Fibroblast of mammary gland (primary cell): Measurements from ENCODE around the gene SLC15A3.

Source experiments
- DNase-seq: peaks from one replicate; pipeline ENCODE4 v3.0.0-alpha.2; 2010; ENCODE audit warnings: low read depth
- H3K4me3 ChIP-seq: 2 replicates; pipeline ENCODE4 v1.5.1; 2011; ENCODE audit warnings: low read depth, mild to moderate bottlenecking, low read length, moderate library complexity; ENCODE audit not compliant: control insufficient read depth
- CTCF ChIP-seq: conservative IDR thresholded peaks from 2 replicates; pipeline ENCODE4 v1.5.1; 2011; ENCODE audit warnings: low read depth, low read length, inconsistent platforms; ENCODE audit not compliant: control insufficient read depth, insufficient read depth

SLC15A3 gene

DNA sequence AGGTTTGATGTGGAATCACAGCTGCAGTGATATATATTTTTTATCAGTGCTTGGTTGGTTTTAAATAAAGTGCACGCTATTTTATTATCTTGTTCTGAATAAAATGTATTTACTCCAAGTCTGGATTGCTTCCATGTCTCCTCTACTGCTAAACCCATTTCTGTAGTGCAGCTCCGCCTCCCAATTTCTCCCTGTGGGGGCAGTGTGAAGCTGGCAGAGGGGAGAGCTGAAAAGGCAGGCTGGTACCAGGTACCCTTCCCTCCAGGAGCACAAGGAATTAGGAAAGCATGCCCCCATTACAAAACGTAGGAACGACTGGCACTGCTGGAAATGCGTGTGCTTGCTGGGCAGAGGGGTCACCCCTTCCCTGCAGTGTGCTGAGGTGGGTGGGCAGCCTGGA, 28.6 kb downstream of the SLC15A3 start:
- DNase-seq = no peak
- no peak for TF ChIP-seq CTCF
- no peak overlapping the region for H3K4me3 ChIP-seq

DNA sequence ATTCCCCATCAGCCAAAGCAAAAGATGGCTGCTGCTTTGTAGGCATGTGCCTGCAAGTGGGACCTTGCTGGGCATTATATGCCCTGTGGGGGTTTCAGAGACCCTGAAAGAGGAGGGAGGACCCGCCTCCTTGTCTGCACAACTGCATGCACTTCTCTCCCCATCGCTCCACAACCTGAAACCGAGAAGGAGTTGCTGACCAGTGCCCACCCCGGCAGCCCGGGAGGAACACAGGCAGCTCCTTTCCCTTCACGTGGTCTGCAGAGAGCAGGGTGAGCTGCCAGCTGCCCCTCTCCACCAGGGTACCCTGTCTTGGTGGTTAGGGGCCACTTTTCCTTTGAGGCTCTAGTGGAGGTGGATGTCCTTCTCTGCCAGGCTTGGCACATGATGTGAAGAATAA, 29.1 kb downstream of the SLC15A3 start:
- no peak overlapping the region for H3K4me3 ChIP-seq
- TF ChIP-seq CTCF = no peak
- no peak for DNase-seq

- DNase-seq = no peak
- no peak for TF ChIP-seq CTCF
- no peak overlapping the region for H3K4me3 ChIP-seq
Measured at GRCh38 chr11:60921777-60922335, 30.1 kb downstream of the SLC15A3 start.

DNA sequence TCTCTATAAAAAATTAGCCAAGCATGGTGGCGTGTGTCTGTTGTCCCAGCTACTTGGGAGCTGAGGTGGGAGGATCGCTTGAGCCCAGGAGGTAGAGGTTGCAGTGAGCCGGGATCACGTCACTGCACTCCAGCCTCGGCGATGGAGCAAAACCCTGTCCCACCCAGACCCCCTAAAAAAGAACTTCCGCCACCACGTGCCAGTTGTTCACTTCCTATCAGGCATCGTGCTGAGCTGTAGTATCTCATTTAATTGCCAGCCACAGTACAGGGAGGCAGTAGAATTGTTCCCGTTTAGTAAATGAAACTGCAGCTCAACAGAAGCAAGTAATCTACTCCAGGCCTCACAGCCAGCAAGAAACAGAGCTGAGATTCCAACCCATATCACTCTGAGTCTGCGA, 30.7 kb downstream of the SLC15A3 start:
- no peak overlapping the region for H3K4me3 ChIP-seq
- DNase-seq = no peak
- TF ChIP-seq CTCF = no peak

DNA sequence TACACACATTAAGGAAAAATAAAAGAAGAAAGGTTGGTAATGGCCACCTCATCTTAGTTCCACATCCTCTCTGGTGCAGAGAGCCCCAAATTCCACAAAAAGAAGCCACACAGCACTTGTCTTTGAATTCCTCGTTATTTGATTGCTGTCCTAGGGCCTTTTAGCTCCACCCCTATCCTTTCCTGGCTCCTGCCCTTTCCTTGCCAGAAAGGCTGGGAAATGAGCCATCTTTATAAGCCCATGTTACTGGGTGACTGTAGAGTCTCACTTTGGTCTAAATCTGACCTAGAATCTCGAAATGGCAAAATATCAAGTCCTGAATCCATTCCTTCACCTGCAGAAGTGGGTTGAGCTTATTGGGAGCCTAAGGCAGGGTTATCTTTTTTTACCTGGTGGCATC, 32.0 kb downstream of the SLC15A3 start:
- no peak overlapping the region for H3K4me3 ChIP-seq
- no peak for TF ChIP-seq CTCF
- no peak for DNase-seq

GRCh38 chr11:60919320-60919719, 32.7 kb downstream of the SLC15A3 start:
- DNase-seq = no peak
- no peak overlapping the region for H3K4me3 ChIP-seq
- TF ChIP-seq CTCF = no peak

DNA sequence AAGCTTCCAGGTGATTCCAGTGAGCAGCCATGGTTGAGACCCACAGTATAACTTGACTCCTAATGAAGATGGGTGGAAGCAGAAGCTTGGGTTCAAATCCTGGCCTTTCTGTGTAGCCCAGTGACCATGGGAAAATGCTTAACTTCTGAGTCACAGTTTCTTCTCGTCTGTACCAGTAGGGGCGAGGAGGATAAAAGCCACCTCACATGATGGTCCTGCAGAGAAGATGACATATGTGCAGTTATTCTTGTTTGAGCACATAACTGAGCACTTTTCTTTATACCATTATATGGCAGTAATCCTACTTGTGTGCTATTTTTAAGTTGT, 33.1 kb downstream of the SLC15A3 start:
- peak; percentile 42 for DNase-seq
- no peak for TF ChIP-seq CTCF
- no peak overlapping the region for H3K4me3 ChIP-seq
